ENCODE results near the gene ENPP7.
A peak's percentile ranks its signal among the peaks of the same experiment; 100 is the strongest.

The ENPP7 gene

DNA sequence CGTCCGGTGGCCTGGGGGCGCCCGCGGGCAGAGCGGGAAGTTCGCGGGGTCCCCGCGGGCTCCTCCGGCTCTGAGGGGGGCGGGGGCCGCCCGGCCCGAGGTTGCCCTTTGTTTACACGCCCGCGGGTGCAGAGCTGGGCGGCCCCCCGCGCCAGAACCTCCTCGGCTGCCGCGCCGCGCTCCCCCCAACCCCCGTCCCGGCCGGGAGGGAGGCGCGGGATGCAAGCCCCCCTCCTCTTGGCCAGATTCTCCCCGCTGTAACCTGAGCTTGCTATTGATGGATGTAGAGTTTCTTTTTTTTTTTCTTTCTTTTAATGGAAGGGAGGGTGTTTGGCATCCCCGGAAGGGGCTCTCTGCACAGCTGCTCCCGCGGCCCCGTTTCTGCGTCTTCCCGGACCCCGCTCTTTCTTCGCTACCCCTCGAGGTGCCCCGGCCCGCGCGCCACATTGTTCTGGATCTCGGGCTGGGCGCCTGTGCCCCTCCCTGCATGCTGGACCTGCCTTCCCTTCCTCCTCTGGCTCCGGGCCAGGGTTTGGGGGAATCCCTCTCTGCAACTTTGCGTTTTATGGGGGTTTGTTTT, 47.9 kb downstream of the ENPP7 start (continued):
- TF ChIP-seq ZNF488 (tag by site-specific recombination; IDR thresholded peaks at IDR 0.05) (no peak), ZNF335 (tag by site-specific recombination; conservative IDR thresholded peaks at IDR 0.05) (peak; percentile 89), ZNF837 (tag by site-specific recombination; IDR thresholded peaks at IDR 0.05) (no peak), ZNF24 (tag by site-specific recombination; IDR thresholded peaks at IDR 0.05) (0 out of 2 replicates have a peak, but pooled peaks have one; percentile 34), ZNF596 (tag by site-specific recombination; IDR thresholded peaks at IDR 0.05) (no peak), ZBTB48 (tag by site-specific recombination; IDR thresholded peaks at IDR 0.05) (peak; percentile 41; the same call in 1 of the 2 replicates), GFI1B (tag by site-specific recombination; IDR thresholded peaks at IDR 0.05) (no peak), GLIS1 (tag by site-specific recombination; IDR thresholded peaks at IDR 0.05) (no peak), WT1 (tag by site-specific recombination; IDR thresholded peaks at IDR 0.05) (peak; percentile 43; the same call in 1 of the 2 replicates), ZNF777 (tag by site-specific recombination; IDR thresholded peaks at IDR 0.05; ENCODE audit: borderline replicate concordance) (peak; percentile 45; the same call in 1 of the 2 replicates), ZNF571 (tag by site-specific recombination; IDR thresholded peaks at IDR 0.05) (no peak), ZNF341 (tag by site-specific recombination; IDR thresholded peaks at IDR 0.05; ENCODE audit: low read depth) (peak; percentile 64), ZNF19 (tag by site-specific recombination; IDR thresholded peaks at IDR 0.05; ENCODE audit: low read depth) (no peak), ZBTB7A (tag by site-specific recombination; IDR thresholded peaks at IDR 0.05; ENCODE audit: low read depth) (0 out of 2 replicates have a peak, but pooled peaks have one; percentile 35), ZNF423 (tag by site-specific recombination; IDR thresholded peaks at IDR 0.05) (peak; percentile 47; the same call in 1 of the 2 replicates), KLF9 (tag by site-specific recombination; IDR thresholded peaks at IDR 0.05; ENCODE audit: low read depth) (no peak), ZEB2 (tag by site-specific recombination; IDR thresholded peaks at IDR 0.05) (peak; percentile 83; the same call in 1 of the 2 replicates), ZFP37 (tag by site-specific recombination; IDR thresholded peaks at IDR 0.05) (no peak), ZNF654 (tag by site-specific recombination; IDR thresholded peaks at IDR 0.05; ENCODE audit: low read depth) (no peak), OSR2 (tag by site-specific recombination; IDR thresholded peaks at IDR 0.05) (no peak), KLF16 (tag by site-specific recombination; IDR thresholded peaks at IDR 0.05) (peak; percentile 77; the same call in 1 of the 2 replicates), ZNF629 (tag by site-specific recombination; IDR thresholded peaks at IDR 0.05) (peak; percentile 54; the same call in 1 of the 2 replicates), SETDB1 (IDR thresholded peaks at IDR 0.05; ENCODE audit: insufficient read length, low read length) (no peak), ZBTB21 (tag by site-specific recombination; IDR thresholded peaks at IDR 0.05) (no peak), ZSCAN16 (tag by site-specific recombination; IDR thresholded peaks at IDR 0.05) (peak; percentile 38; the same call in 1 of the 2 replicates), MYNN (tag by site-specific recombination; IDR thresholded peaks at IDR 0.05; ENCODE audit: borderline replicate concordance) (no peak), SP7 (tag by site-specific recombination; IDR thresholded peaks at IDR 0.05) (no peak), SCRT1 (tag by site-specific recombination; IDR thresholded peaks at IDR 0.05; ENCODE audit: borderline replicate concordance) (no peak), ZNF48 (tag by site-specific recombination; IDR thresholded peaks at IDR 0.05) (no peak), ZNF157 (tag by site-specific recombination; IDR thresholded peaks at IDR 0.05) (no peak), ZNF792 (tag by site-specific recombination; IDR thresholded peaks at IDR 0.05) (no peak)
- TF ChIP-seq, protein P1, sequence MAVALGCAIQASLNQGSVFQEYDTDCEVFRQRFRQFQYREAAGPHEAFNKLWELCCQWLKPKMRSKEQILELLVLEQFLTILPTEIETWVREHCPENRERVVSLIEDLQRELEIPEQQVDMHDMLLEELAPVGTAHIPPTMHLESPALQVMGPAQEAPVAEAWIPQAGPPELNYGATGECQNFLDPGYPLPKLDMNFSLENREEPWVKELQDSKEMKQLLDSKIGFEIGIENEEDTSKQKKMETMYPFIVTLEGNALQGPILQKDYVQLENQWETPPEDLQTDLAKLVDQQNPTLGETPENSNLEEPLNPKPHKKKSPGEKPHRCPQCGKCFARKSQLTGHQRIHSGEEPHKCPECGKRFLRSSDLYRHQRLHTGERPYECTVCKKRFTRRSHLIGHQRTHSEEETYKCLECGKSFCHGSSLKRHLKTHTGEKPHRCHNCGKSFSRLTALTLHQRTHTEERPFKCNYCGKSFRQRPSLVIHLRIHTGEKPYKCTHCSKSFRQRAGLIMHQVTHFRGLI (tag by site-specific recombination; IDR thresholded peaks at IDR 0.05) = peak; percentile 43; the same call in 1 of the 2 replicates
- TF ChIP-seq, protein P2, sequence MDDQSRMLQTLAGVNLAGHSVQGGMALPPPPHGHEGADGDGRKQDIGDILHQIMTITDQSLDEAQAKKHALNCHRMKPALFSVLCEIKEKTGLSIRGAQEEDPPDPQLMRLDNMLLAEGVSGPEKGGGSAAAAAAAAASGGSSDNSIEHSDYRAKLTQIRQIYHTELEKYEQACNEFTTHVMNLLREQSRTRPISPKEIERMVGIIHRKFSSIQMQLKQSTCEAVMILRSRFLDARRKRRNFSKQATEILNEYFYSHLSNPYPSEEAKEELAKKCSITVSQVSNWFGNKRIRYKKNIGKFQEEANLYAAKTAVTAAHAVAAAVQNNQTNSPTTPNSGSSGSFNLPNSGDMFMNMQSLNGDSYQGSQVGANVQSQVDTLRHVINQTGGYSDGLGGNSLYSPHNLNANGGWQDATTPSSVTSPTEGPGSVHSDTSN (CRISPR knock-in tag; IDR thresholded peaks at IDR 0.05) = no peak
- TF ChIP-seq, protein P3, sequence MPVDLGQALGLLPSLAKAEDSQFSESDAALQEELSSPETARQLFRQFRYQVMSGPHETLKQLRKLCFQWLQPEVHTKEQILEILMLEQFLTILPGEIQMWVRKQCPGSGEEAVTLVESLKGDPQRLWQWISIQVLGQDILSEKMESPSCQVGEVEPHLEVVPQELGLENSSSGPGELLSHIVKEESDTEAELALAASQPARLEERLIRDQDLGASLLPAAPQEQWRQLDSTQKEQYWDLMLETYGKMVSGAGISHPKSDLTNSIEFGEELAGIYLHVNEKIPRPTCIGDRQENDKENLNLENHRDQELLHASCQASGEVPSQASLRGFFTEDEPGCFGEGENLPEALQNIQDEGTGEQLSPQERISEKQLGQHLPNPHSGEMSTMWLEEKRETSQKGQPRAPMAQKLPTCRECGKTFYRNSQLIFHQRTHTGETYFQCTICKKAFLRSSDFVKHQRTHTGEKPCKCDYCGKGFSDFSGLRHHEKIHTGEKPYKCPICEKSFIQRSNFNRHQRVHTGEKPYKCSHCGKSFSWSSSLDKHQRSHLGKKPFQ (tag by site-specific recombination; IDR thresholded peaks at IDR 0.05) = no peak
- TF ChIP-seq, protein P4, sequence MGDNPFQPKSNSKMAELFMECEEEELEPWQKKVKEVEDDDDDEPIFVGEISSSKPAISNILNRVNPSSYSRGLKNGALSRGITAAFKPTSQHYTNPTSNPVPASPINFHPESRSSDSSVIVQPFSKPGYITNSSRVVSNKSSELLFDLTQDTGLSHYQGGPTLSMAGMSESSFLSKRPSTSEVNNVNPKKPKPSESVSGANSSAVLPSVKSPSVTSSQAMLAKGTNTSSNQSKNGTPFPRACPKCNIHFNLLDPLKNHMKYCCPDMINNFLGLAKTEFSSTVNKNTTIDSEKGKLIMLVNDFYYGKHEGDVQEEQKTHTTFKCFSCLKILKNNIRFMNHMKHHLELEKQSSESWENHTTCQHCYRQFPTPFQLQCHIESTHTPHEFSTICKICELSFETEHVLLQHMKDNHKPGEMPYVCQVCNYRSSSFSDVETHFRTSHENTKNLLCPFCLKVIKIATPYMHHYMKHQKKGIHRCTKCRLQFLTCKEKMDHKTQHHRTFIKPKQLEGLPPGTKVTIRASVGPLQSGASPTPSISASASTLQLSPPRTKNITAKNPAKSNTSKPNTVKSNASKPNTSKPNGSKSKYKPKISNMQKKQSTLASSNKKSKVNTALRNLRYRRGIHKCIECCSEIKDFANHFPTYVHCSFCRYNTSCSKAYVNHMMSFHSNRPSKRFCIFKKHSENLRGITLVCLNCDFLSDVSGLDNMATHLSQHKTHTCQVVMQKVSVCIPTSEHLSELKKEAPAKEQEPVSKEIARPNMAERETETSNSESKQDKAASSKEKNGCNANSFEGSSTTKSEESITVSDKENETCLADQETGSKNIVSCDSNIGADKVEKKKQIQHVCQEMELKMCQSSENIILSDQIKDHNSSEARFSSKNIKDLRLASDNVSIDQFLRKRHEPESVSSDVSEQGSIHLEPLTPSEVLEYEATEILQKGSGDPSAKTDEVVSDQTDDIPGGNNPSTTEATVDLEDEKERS (tag by site-specific recombination; IDR thresholded peaks at IDR 0.05) = no peak

All from HEK293 (cell line).